Measurements from ENCODE around the gene FLT1. TPM values are rescaled to one million over a fixed set of nuclear protein-coding genes. Genes with fewer than 3 reads are reported as not detected.

FLT1 gene
- total RNA-seq, 1 donor from 2014 or later = 0.47 TPM

DNA sequence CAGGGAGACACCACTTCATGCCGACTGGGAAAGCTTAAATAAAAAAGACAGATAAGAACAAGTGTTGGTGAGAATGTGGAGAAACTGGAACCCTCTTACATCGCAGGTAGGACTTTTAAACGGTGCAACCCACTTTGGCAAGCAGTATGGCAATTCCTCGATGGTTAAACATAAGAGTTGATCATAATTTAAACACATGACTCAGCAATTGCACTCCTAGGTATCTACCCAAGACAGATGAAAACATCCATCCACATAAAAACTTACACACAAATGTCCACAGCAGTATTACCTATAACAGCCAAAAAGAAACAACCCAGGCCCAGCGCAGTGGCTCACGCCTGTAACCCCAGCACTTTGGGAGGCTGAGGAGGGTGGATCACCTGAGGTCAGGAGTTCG lies 21.9 kb downstream of the FLT1 start:
- no peaks in the 10 kb centered on the region for H3K9me3 Mint-ChIP-seq
- Histone ChIP-seq H3K27me3 (no peaks in the 10 kb centered on the region), H3F3A (ENCODE audit: low read depth) (no peaks in the 10 kb centered on the region), H3K4me3 (no peak overlapping the region), H3K79me2 (ENCODE audit: low read depth) (no peaks in the 10 kb centered on the region), H4K20me1 (ENCODE audit: low read depth) (no peaks in the 10 kb centered on the region), H3K36me3 (no peaks in the 10 kb centered on the region), H2AFZ (replicated peaks) (no peak overlapping the region), H3K4me1 (no peaks in the 10 kb centered on the region), H3K4me2 (no peak overlapping the region), H3K9me3 (ENCODE audit: low read depth) (no peaks in the 10 kb centered on the region), H3K9ac (no peak overlapping the region), H3K27ac (no peak overlapping the region)
- no peak for DNase-seq (ENCODE audit: low spot score)
- peaks cover 3% of the 10 kb centered on the region for H3K4me1 Mint-ChIP-seq
- H3K27me3 Mint-ChIP-seq (ENCODE audit: insufficient read depth, low read depth) = no peaks in the 10 kb centered on the region
- H3K27ac Mint-ChIP-seq = no peak overlapping the region
- H3K4me3 Mint-ChIP-seq = no peak overlapping the region
- no peaks in the 10 kb centered on the region for H3K36me3 Mint-ChIP-seq
- TF ChIP-seq, protein P1, sequence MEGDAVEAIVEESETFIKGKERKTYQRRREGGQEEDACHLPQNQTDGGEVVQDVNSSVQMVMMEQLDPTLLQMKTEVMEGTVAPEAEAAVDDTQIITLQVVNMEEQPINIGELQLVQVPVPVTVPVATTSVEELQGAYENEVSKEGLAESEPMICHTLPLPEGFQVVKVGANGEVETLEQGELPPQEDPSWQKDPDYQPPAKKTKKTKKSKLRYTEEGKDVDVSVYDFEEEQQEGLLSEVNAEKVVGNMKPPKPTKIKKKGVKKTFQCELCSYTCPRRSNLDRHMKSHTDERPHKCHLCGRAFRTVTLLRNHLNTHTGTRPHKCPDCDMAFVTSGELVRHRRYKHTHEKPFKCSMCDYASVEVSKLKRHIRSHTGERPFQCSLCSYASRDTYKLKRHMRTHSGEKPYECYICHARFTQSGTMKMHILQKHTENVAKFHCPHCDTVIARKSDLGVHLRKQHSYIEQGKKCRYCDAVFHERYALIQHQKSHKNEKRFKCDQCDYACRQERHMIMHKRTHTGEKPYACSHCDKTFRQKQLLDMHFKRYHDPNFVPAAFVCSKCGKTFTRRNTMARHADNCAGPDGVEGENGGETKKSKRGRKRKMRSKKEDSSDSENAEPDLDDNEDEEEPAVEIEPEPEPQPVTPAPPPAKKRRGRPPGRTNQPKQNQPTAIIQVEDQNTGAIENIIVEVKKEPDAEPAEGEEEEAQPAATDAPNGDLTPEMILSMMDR (IDR thresholded peaks at IDR 0.05) = no peak
- TF ChIP-seq EZH2phosphoT487 (IDR thresholded peaks at IDR 0.05) = no peak
- TF ChIP-seq EZH2 (IDR thresholded peaks at IDR 0.05) = no peak

DNA sequence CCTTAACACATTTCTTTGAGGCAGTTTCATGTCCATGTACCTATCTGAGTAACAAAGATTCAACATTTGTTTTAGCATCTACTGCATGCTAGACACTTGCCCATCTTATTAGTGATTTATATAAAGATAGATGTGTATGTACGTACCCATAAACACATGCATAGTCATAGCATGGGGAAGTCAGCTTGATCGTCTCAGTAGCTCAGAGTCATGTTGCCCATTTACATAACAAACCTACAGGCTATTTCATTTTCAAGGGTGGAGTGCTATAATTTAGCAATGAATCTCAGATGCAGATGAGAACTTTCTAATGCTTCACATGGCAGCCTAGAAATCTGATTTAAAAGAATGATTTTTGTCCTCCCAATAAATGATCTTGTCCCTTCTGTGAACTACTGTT lies 23.5 kb downstream of the FLT1 start:
- no peaks in the 10 kb centered on the region for H3K27me3 Mint-ChIP-seq (ENCODE audit: insufficient read depth, low read depth)
- H3K9me3 ChIP-seq (ENCODE audit: low read depth) = no peaks in the 10 kb centered on the region
- H3K4me2 ChIP-seq = no peak overlapping the region
- H3K4me1 Mint-ChIP-seq = peaks cover 3% of the 10 kb centered on the region
- H3K9ac ChIP-seq = no peak overlapping the region
- H3K27ac ChIP-seq = no peak overlapping the region
- no peaks in the 10 kb centered on the region for H3K4me1 ChIP-seq
- DNase-seq (ENCODE audit: low spot score) = no peak
- no peaks in the 10 kb centered on the region for H3K79me2 ChIP-seq (ENCODE audit: low read depth)
- H3K27me3 ChIP-seq = no peaks in the 10 kb centered on the region
- H3K27ac Mint-ChIP-seq = no peak overlapping the region
- no peak overlapping the region for H3K4me3 Mint-ChIP-seq
- H3K9me3 Mint-ChIP-seq = no peaks in the 10 kb centered on the region
- H3K36me3 Mint-ChIP-seq = no peaks in the 10 kb centered on the region
- TF ChIP-seq, protein P1 (IDR thresholded peaks at IDR 0.05) = no peak
- TF ChIP-seq EZH2phosphoT487 (IDR thresholded peaks at IDR 0.05) (no peak), EZH2 (IDR thresholded peaks at IDR 0.05) (no peak)
- no peak overlapping the region for H3K4me3 ChIP-seq
- H4K20me1 ChIP-seq (ENCODE audit: low read depth) = no peaks in the 10 kb centered on the region
- no peaks in the 10 kb centered on the region for H3K36me3 ChIP-seq
- no peak overlapping the region for H2AFZ ChIP-seq (replicated peaks)
- no peaks in the 10 kb centered on the region for H3F3A ChIP-seq (ENCODE audit: low read depth)

DNA sequence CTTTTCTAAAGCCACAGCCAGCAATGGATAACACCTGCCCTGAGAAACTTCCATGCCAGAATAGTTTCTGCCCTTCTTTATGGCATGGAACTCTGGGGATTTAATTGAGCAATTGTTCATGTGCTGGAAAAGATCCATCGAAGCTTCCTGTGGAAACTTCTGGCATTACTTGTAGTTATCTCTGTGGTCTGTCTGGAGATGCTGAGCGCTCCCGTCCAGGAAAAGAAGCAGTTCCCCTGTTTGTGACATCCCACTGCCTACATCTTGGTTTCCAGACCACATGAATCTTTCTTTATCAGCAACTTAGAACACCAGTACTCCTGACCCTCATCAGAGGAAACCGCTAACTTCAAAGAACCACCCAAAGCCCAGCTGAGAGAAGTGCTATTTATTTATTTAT lies 24.6 kb downstream of the FLT1 start:
- H3K9me3 Mint-ChIP-seq = no peaks in the 10 kb centered on the region
- no peak overlapping the region for H3K27ac ChIP-seq
- no peaks in the 10 kb centered on the region for H3F3A ChIP-seq (ENCODE audit: low read depth)
- H3K4me3 Mint-ChIP-seq = no peak overlapping the region
- no peaks in the 10 kb centered on the region for H3K9me3 ChIP-seq (ENCODE audit: low read depth)
- no peaks in the 10 kb centered on the region for H3K79me2 ChIP-seq (ENCODE audit: low read depth)
- no peaks in the 10 kb centered on the region for H3K36me3 ChIP-seq
- no peaks in the 10 kb centered on the region for H4K20me1 ChIP-seq (ENCODE audit: low read depth)
- H3K36me3 Mint-ChIP-seq = no peaks in the 10 kb centered on the region
- no peak for DNase-seq (ENCODE audit: low spot score)
- no peaks in the 10 kb centered on the region for H3K4me1 ChIP-seq
- H3K4me3 ChIP-seq = no peak overlapping the region
- no peak overlapping the region for H3K9ac ChIP-seq
- no peaks in the 10 kb centered on the region for H3K27me3 Mint-ChIP-seq (ENCODE audit: insufficient read depth, low read depth)
- H3K27me3 ChIP-seq = no peaks in the 10 kb centered on the region
- no peak overlapping the region for H2AFZ ChIP-seq (replicated peaks)
- H3K4me1 Mint-ChIP-seq = no peaks in the 10 kb centered on the region
- no peak overlapping the region for H3K4me2 ChIP-seq
- TF ChIP-seq, protein P1 (IDR thresholded peaks at IDR 0.05) = no peak
- TF ChIP-seq EZH2 (IDR thresholded peaks at IDR 0.05) (no peak), EZH2phosphoT487 (IDR thresholded peaks at IDR 0.05) (no peak)
- H3K27ac Mint-ChIP-seq = no peak overlapping the region

All from neural progenitor cell (in vitro differentiated cells).